CD4-positive, alpha-beta memory T cell (primary cell): ENCODE results near the gene EPAS1. TPM values are rescaled to one million over a fixed set of nuclear protein-coding genes. Genes with fewer than 3 reads are reported as not detected.
A peak's percentile ranks its signal among the peaks of the same experiment; 100 is the strongest.

Source experiments
- CTCF ChIA-PET: fragments of 350-600 bp; sonication (Branson Sonifier 250); formaldehyde crosslinking; loops from one replicate; lab custom pipeline; 2021; ENCODE audit warnings: inconsistent platforms; ENCODE audit not compliant: partially characterized antibody; lab: Charles Lee
- POLR2A ChIA-PET: fragments of 350-600 bp; sonication (Branson Sonifier 250); formaldehyde crosslinking; loops from one replicate; lab custom pipeline; 2021; ENCODE audit not compliant: partially characterized antibody; lab: Charles Lee
- DNase-seq, 5 donors: peaks; one replicate each; pipeline versions ENCODE4 v3.0.0 to v3.0.0-alpha.2; 2020 to 2022; ENCODE audit warnings: mixed read lengths in 1 of 5
- H3K27ac ChIP-seq: one replicate; pipeline ENCODE4 v1.7.0; 2013; ENCODE audit warnings: low read depth, low read length
- H3K27me3 ChIP-seq: 2 replicates; pipeline ENCODE4 v1.7.0; 2013; ENCODE audit warnings: mild to moderate bottlenecking, low read length, moderate library complexity; ENCODE audit not compliant: insufficient read depth
- H3K36me3 ChIP-seq: 2 replicates; pipeline ENCODE4 v1.7.0; 2013; ENCODE audit warnings: mild to moderate bottlenecking, low read length, moderate library complexity; ENCODE audit not compliant: insufficient read depth
- H3K4me1 ChIP-seq: 2 replicates; pipeline ENCODE4 v1.7.0; 2013; ENCODE audit warnings: mild to moderate bottlenecking, low read length, moderate library complexity; ENCODE audit not compliant: insufficient read depth
- H3K4me3 ChIP-seq, 2 donors: one replicate each; pipeline ENCODE4 v1.7.0; 2013; ENCODE audit warnings: low read length in 2 of 2, mild to moderate bottlenecking in 1 of 2
- H3K9me3 ChIP-seq, 2 donors: one replicate each; pipeline ENCODE4 v1.7.0; 2013; ENCODE audit warnings: low read length in 2 of 2, control low read depth in 1 of 2; ENCODE audit not compliant: control insufficient read depth in 1 of 2
- H3K27ac Mint-ChIP-seq, 7 donors: one replicate each; pipeline ENCODE4 v1.8.0; 2020 to 2021; ENCODE audit warnings: mixed read lengths in 7 of 7, mild to moderate bottlenecking in 6 of 7, inconsistent platforms in 3 of 7, moderate library complexity in 3 of 7
- H3K27me3 Mint-ChIP-seq, 2 donors: one replicate each; pipeline ENCODE4 v1.8.0; 2020 to 2021; ENCODE audit warnings: mixed read lengths in 2 of 2
- H3K36me3 Mint-ChIP-seq, 2 donors: one replicate each; pipeline ENCODE4 v1.8.0; 2020 to 2021; ENCODE audit warnings: mixed read lengths in 2 of 2, inconsistent platforms in 1 of 2, mild to moderate bottlenecking in 1 of 2
- H3K4me1 Mint-ChIP-seq, 4 donors: one replicate each; pipeline ENCODE4 v1.8.0; 2020 to 2021; ENCODE audit warnings: mixed read lengths in 4 of 4, mild to moderate bottlenecking in 1 of 4
- H3K4me3 Mint-ChIP-seq, 8 donors: one replicate each; pipeline ENCODE4 v1.8.0; 2020 to 2021; ENCODE audit warnings: mixed read lengths in 8 of 8, mild to moderate bottlenecking in 7 of 8, moderate library complexity in 6 of 8, inconsistent platforms in 3 of 8
- H3K9me3 Mint-ChIP-seq, 8 donors: one replicate each; pipeline ENCODE4 v1.8.0; 2020 to 2021; ENCODE audit warnings: mixed read lengths in 8 of 8, mild to moderate bottlenecking in 5 of 8, inconsistent platforms in 3 of 8, moderate library complexity in 1 of 8
- intact Hi-C: fragments of 100-400 bp; cut with micrococcal nuclease; formaldehyde crosslinking; loops from one replicate; pipeline ENCODE4 v1.15.1; 2023
- polyA plus RNA-seq, 2 donors: library from polyadenylated mRNA; unstranded; fragments of 300-500 nt; fragmentation: Illumina TruSeq; gene quantifications; one replicate each; pipeline ENCODE4 v1.2.3, GENCODE V29; 2021
- total RNA-seq, 2 experiments: library from RNA; stranded (reverse); gene quantifications; one replicate each; pipeline ENCODE4 v1.2.3, GENCODE V29; 2021

The EPAS1 gene
- total and polyA plus RNA-seq, 4 experiments from 2014 or later = 0.40 to 2.7 (median 2.3) TPM; not detected in 1

DNA sequence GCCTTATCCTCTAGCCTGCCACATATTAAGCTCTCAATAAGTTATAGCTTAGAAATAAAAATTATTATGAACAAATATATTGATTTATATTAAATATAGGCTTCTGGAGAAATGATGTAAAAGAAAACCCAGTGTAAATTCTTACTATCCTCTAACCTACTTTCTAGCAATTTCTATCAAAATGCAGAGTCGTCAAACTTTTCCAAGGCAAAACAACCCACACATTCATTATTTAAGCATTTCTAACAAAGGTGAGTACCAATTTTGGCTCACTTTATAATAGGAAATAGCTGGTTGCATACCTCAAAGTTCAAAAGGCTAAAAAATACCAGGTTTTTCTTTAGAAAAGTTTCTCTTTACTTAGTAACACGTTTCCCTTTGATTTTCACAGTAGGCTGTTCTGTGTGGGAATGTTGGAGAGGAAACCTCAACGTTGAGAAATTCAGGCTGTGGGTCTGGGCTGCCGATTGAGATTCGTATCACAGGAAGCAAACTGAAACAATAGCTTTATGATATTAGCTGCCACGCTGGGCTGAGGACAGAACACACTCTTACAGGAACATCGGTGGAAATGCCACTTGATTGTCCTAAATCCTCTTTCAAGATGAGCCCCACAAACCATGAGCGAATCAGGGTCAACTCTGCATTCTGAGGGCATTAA, 53.0 kb downstream of the EPAS1 start:
- H3K4me1 ChIP-seq = peaks cover 55% of the 10 kb centered on the region
- H3K27me3 ChIP-seq = no peaks in the 10 kb centered on the region
- Mint-ChIP-seq H3K4me3 (peak overlapping the region; percentile 17 to 95 (median 86)), H3K27ac (peak overlapping the region; percentile 76 to 96 (median 92)), H3K27me3 (no peaks in the 10 kb centered on the region), H3K9me3 (no peaks in the 10 kb centered on the region), H3K36me3 (no peaks in the 10 kb centered on the region), H3K4me1 (peaks cover 45 to 77% (median 66%) of the 10 kb centered on the region in 4 donors)
- peak in 3 of 5 donors; percentile 12 to 19 (median 14) for DNase-seq
- CTCF ChIA-PET = interaction anchor here (0.9 to 1.5 kb wide), 5 partner anchors 10 to 112 kb away, joined by 3 to 6 read pairs (median 3); no protein-coding TSS in a partner anchor
- no peak overlapping the region for H3K4me3 ChIP-seq
- intact Hi-C loops = loop anchor here (2.0 kb wide), 1 partner anchor 51 kb away; no protein-coding TSS in a partner anchor
- POLR2A ChIA-PET = interaction anchor here (1.4 to 2.1 kb wide), 2 partner anchors 46 to 53 kb away, joined by 5 read pairs; partner anchors contain the start of gene EPAS1
- no peaks in the 10 kb centered on the region for H3K36me3 ChIP-seq
- no peak overlapping the region for H3K27ac ChIP-seq
- H3K9me3 ChIP-seq = no peaks in the 10 kb centered on the region

- intact Hi-C loops = loop anchor here (2.0 kb wide), 1 partner anchor 52 kb away; no protein-coding TSS in a partner anchor
- H3K9me3 Mint-ChIP-seq = no peaks in the 10 kb centered on the region
Measured at GRCh38 chr2:46351098-46351749, 54.0 kb downstream of the EPAS1 start.

DNA sequence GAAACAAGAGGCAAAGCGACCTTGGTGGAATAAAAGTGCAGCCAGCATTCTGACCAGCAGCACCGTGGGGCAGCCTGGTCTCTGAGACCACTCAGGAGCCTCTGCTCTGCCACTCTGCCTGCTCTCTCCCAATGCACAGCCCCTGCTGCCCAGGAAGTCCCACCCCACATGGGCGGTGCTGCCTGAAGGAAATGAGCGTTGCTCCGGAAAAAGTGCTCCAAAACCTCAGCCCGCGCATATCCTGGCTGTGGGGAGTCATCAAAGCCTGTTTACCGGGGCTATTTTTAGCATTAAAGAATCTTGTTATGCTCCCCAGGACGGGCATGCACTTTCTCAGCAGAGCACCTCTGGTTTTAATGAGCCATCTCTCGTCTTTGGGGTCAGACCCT, 54.5 kb downstream of the EPAS1 start:
- Histone ChIP-seq H3K9me3 (no peaks in the 10 kb centered on the region), H3K4me1 (peaks cover 55% of the 10 kb centered on the region), H3K4me3 (peak overlapping the region; percentile 5 to 37), H3K36me3 (no peaks in the 10 kb centered on the region), H3K27ac (peak overlapping the region; percentile 27), H3K27me3 (no peaks in the 10 kb centered on the region)
- ChIA-PET POLR2A (no interaction called here), CTCF (no interaction called here)
- intact Hi-C loops = loop anchor here (1.0 to 2.0 kb wide), 2 partner anchors 14 to 53 kb away; no protein-coding TSS in a partner anchor
- Mint-ChIP-seq H3K9me3 (no peaks in the 10 kb centered on the region), H3K36me3 (no peaks in the 10 kb centered on the region), H3K27ac (peak overlapping the region; percentile 86 to 96 (median 92)), H3K27me3 (no peaks in the 10 kb centered on the region), H3K4me1 (peaks cover 49 to 87% (median 72%) of the 10 kb centered on the region in 4 donors), H3K4me3 (peak overlapping the region; percentile 78 to 95 (median 86))
- peak; percentile 74 to 82 (median 77) for DNase-seq

More at GRCh38 chr2:46351098-46351749, 54.0 kb downstream of the EPAS1 start:
- DNase-seq = peak in 2 of 5 donors; percentile 7 to 48
- Histone ChIP-seq H3K36me3 (no peaks in the 10 kb centered on the region), H3K4me3 (peak overlapping the region; percentile 5 to 37), H3K4me1 (peaks cover 55% of the 10 kb centered on the region), H3K27ac (peak overlapping the region; percentile 27), H3K9me3 (no peaks in the 10 kb centered on the region), H3K27me3 (no peaks in the 10 kb centered on the region)
- Mint-ChIP-seq H3K27ac (peak overlapping the region; percentile 86 to 96 (median 92)), H3K36me3 (no peaks in the 10 kb centered on the region), H3K4me1 (peaks cover 45 to 82% (median 67%) of the 10 kb centered on the region in 4 donors), H3K4me3 (peak overlapping the region; percentile 78 to 95 (median 86)), H3K27me3 (no peaks in the 10 kb centered on the region)
- ChIA-PET CTCF (interaction anchor here (1.0 kb wide), 1 partner anchor 12 kb away, joined by 6 read pairs; no protein-coding TSS in a partner anchor), POLR2A (interaction anchor here (1.4 to 2.1 kb wide), 2 partner anchors 47 to 54 kb away, joined by 5 read pairs; partner anchors contain the start of gene EPAS1)

GRCh38 chr2:46352621-46353020, 55.4 kb downstream of the EPAS1 start:
- no peaks in the 10 kb centered on the region for H3K27me3 ChIP-seq
- H3K4me1 Mint-ChIP-seq = peaks cover 54 to 95% (median 80%) of the 10 kb centered on the region in 4 donors
- CTCF ChIA-PET = interaction anchor here (0.8 to 1.8 kb wide), 2 partner anchors 13 to 14 kb away, joined by 3 to 6 read pairs; no protein-coding TSS in a partner anchor
- H3K36me3 Mint-ChIP-seq = no peaks in the 10 kb centered on the region
- intact Hi-C loops = loop anchor here (1.0 kb wide), 1 partner anchor 13 kb away; no protein-coding TSS in a partner anchor
- H3K4me1 ChIP-seq = peaks cover 61% of the 10 kb centered on the region
- H3K9me3 Mint-ChIP-seq = no peaks in the 10 kb centered on the region
- no peaks in the 10 kb centered on the region for H3K27me3 Mint-ChIP-seq
- no peaks in the 10 kb centered on the region for H3K9me3 ChIP-seq
- H3K27ac Mint-ChIP-seq = peak overlapping the region in 6 of 7 donors; percentile 22 to 96 (median 89)
- H3K36me3 ChIP-seq = no peaks in the 10 kb centered on the region
- no peak for DNase-seq
- peak overlapping the region in 7 of 8 donors; percentile 36 to 95 (median 85) for H3K4me3 Mint-ChIP-seq
- no peak overlapping the region for H3K27ac ChIP-seq
- POLR2A ChIA-PET = no interaction called here
- H3K4me3 ChIP-seq = no peak overlapping the region

- peaks cover 0 to under 1% of the 10 kb centered on the region in 2 donors for H3K36me3 Mint-ChIP-seq
- DNase-seq = no peak
- H3K27me3 Mint-ChIP-seq = no peaks in the 10 kb centered on the region
- H3K4me1 Mint-ChIP-seq = peaks cover 54 to 93% (median 78%) of the 10 kb centered on the region in 4 donors
- Histone ChIP-seq H3K27me3 (no peaks in the 10 kb centered on the region), H3K36me3 (no peaks in the 10 kb centered on the region), H3K27ac (no peak overlapping the region), H3K4me3 (no peak overlapping the region), H3K9me3 (no peaks in the 10 kb centered on the region), H3K4me1 (peaks cover 61% of the 10 kb centered on the region)
- ChIA-PET POLR2A (no interaction called here), CTCF (interaction anchor here (1.8 kb wide), 1 partner anchor 14 kb away, joined by 6 read pairs; no protein-coding TSS in a partner anchor)
- intact Hi-C loops = no loop called here
- no peaks in the 10 kb centered on the region for H3K9me3 Mint-ChIP-seq
- H3K4me3 Mint-ChIP-seq = peak overlapping the region in 5 of 8 donors; percentile 26 to 56 (median 46)
- H3K27ac Mint-ChIP-seq = peak overlapping the region in 3 of 7 donors; percentile 29 to 82 (median 36)
Measured at GRCh38 chr2:46353509-46353908, 56.3 kb downstream of the EPAS1 start.

DNA sequence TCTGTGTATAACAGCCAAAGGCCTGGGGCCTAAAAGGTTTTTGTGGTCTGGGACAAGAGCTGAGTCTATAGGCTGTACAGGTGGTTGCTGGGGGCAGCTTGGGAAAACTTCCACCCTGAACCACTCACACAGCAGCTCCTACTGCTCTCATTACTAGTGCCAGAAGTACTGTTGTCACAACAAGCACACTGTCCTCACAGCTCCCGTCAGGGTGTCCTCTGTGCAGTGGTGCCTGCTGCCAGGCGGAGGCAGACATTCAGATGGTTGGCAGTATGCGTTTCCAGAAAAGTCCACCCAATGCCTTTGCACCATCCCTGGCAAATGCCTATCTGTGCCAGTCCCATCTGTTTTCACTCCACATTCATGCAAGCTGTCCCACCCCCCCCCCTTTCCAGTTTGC, 58.5 kb downstream of the EPAS1 start:
- H3K27me3 ChIP-seq = no peaks in the 10 kb centered on the region
- DNase-seq = no peak
- H3K9me3 ChIP-seq = no peaks in the 10 kb centered on the region
- ChIA-PET POLR2A (interaction anchor here (1.2 kb wide), 1 partner anchor 53 kb away, joined by 3 read pairs; no protein-coding TSS in a partner anchor), CTCF (interaction anchor here (0.6 to 1.0 kb wide), 4 partner anchors 9 to 298 kb away, joined by 3 read pairs; no protein-coding TSS in a partner anchor)
- no peaks in the 10 kb centered on the region for H3K36me3 ChIP-seq
- Mint-ChIP-seq H3K9me3 (no peaks in the 10 kb centered on the region), H3K4me3 (no peak overlapping the region), H3K36me3 (peaks cover 0 to 4% of the 10 kb centered on the region in 2 donors), H3K4me1 (peaks cover 43 to 82% (median 60%) of the 10 kb centered on the region in 4 donors), H3K27ac (peak overlapping the region in 1 of 7 donors; percentile 68), H3K27me3 (no peaks in the 10 kb centered on the region)
- no peak overlapping the region for H3K27ac ChIP-seq
- peaks cover 42% of the 10 kb centered on the region for H3K4me1 ChIP-seq
- intact Hi-C loops = no loop called here
- no peak overlapping the region for H3K4me3 ChIP-seq
